Activated CD4-positive, alpha-beta T cell treated with anti-CD3 and anti-CD28 coated beads for 1 hour (primary cell): Measurements from ENCODE around the gene UNC5C.

ENCODE experiments used
- DNase-seq: peaks from one replicate; pipeline ENCODE4 v3.0.0-alpha.2; 2020

The UNC5C gene

DNA sequence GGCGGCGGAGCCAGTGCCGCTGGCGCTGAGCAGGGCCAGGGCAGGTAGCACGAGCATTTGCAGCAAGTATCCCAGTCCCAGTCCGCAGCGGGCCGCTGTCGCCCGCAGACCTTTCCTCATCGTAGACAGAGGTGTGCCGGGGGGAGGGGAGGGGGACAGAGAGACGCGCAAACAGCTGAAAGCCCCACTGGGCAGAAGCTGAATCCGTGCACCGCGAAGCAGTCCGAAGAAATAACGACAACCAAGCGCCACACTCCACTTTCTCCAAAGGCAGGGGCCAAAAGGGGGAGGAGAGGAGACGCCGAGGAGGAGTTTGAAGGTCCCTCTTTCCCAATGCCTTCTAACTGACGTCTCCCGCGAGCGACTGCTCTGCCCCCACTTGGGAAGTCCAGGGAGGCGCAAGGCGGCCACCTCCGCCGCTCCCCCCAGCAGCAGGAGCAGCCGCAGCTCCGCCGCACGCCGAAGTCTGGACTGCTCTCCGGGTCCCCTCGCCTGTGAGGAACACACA is at the start of gene UNC5C:
Gene UNC5C (minus strand): TSS at position 236 of the 508 bp plus-strand sequence.
- DNase-seq = no peak

GRCh38 chr4:95596676-95597075 is 47.9 kb upstream of the UNC5C start:
- DNase-seq = no peak

GRCh38 chr4:95594629-95595028 is 45.9 kb upstream of the UNC5C start:
- DNase-seq = no peak

DNA sequence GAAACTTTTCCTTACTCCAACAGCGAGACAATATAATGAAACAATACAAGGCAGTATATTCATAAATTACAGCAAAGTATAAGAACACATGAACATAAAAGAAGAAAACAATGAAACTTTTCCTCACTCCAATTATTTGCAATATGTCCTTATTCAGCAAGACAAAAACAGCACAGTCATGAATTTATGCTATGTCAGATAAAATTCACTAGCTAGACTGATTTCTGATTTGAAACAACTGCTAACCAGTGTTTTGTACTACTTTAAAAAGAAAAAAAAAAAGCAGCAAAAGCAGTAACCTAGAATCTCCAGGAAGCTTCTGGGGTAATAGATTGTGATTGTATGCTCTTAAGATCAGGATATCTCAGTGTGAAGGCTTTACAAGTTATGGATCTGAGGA is 45.2 kb upstream of the UNC5C start:
- DNase-seq = no peak

GRCh38 chr4:95591278-95591677 is 42.5 kb upstream of the UNC5C start:
- DNase-seq = no peak

GRCh38 chr4:95590615-95591014 is 41.8 kb upstream of the UNC5C start:
- DNase-seq = no peak

DNA sequence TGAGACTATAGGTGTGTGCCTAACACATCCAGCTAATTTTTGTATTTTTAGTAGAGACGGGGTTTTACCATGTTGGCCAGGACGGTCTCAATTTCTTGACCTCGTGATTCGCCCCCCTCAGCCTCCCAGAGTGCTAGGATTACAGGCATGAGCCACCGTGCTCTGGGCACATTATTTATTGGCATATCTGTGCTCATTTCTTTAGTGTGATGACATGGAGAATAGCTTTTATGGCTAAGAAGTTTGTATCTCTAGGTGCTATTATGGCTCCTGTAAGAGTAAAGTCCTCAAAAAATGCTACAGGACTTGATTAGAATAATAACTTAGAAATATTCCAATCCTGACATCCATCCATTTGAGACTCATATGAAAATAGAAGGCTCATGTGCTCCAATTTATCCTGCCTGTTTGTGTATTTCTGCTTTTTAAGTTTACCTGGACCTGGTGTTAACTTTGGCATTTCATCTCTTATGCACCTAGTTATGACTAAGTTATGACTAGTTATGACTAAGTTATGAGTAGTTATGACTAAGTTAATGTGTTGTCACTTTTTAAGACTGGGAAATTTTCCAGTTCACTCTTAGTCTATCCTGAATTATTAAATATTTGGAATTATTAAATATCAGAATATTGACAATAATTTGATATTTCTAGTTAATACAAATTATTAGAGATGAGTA is 36.4 kb upstream of the UNC5C start:
- no peak for DNase-seq

GRCh38 chr4:95580226-95580625 is 31.5 kb upstream of the UNC5C start:
- DNase-seq = no peak

GRCh38 chr4:95572304-95572991 is 23.7 kb upstream of the UNC5C start:
- DNase-seq = no peak

DNA sequence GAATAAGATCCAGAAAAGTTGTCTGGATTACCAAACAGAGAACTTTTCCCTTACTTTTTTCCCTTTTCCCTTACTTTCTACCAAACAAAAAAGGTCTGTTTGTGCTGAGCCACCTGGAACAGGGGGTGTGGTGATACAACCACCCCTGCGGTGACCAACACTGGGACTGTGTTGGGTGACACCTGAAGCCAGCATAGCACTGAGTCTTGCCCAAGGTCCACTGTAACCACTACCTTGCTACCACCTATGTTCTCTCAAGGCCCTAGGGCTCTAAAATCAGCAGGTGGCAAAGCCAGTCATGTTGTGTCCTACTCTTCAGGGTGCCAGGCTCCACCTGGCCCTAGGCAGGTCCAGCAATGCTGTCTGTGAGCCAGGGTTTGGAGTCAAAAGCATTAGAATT is 22.8 kb upstream of the UNC5C start:
- no peak for DNase-seq

DNA sequence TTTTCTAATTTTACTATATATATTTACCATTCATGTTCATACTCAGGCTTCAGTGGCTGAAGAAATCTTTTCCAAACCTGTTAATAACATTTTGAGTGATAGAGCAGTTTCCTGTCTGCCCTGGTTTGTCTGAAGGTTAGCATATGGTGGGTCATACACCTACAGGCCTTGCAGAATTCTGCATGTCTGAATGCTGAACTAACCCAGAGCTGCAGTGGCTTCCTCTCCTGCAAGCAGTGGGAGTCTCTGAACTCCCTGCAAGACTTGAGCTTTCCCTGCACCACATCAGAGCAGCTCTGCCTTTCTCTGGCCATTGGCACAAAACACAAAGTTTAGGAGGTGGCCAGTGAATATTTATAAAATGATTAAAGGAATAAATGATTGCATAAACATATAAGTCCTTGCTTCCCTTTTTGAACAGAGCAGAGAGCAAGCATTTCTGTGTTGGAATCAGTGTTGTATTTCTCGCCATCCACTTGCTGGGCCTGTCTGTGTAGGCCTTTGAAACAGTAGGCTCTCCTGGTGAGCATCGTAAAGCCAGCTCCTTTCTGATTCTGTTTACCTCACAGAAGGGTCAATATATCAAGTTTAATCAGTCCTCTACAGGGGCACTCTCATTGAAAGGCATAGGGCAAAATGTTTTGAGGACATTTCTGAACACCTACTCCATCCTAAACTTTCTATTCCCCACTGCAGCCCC is 15.0 kb upstream of the UNC5C start:
- DNase-seq = no peak

GRCh38 chr4:95560774-95561173 is 12.0 kb upstream of the UNC5C start:
- no peak for DNase-seq

DNA sequence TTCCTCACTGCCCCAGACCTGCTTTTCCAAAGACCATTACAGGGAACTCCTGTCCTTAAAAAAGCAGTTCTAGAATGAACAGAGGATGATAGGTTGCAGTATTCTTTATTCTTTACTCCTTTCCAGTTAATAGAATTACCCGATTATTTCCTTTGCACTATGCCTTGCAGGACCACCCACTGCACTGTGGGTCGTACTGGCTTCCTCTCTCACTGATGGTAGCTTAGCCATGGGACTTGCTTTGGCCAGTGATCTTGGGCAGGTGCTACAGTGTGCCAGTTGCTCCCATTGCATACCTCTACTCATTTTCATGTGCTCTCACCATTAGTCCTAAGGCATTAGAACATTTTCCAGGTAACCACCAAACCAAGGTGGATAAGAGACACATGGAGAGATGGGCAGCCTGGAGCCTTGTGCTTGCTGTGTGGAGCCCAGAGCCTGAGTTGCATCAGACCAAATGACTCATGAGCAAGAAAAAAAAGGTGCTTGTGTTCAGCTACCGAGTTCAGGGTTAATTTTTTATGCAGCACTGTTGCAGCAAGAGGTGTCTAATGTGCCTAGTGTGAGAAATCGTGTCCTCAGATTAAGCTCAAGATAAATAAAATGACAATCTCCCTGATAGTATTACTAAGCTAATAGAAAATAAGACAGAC is 7.6 kb upstream of the UNC5C start:
- DNase-seq = no peak

DNA sequence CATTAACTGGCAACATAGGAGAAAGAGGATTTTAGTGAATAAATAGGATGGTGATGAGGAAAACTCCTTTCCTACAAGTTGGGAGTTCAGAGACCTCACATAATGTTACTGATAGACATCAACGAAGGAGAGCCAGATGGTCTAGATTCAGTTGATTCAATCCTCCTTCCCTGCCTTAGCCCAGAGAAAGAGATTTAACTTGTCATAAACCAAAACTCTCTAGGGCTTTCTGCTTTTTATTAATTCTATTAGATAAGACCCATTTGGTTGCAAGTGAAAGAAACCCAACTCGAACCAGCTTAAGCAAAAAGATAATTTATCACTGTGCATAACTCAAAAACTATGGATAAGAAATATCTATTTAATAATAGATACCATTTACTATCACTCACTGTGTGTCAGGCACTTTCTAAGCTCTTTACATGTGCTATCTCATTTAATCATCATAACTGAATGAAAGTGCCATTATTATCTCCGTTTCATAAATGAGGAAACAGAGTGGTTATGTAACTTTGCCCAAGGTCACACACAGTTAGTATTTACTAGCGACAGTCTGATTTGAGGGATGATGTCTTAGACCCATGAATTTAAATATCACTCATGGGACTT is 4.3 kb upstream of the UNC5C start:
- DNase-seq = no peak

DNA sequence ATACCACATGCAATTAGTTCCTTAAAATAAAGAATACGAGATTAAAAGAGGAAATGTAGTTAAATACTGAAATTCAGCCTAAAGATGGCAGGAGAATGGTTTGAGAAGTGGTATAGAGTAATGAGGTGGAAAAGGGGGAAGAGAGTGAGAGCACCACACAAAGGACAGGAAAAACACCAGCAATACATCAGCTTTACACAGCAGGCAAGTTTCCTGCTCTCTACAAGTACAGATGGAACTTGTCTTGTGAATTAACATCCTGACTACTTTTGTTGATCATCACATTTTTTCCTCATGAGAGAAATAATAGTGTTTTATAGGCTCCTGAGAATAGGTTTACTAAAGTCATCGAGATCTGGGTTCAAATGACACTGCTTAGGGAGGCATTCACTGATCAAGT is 2.9 kb upstream of the UNC5C start:
- DNase-seq = no peak

GRCh38 chr4:95550115-95550987 is 1.6 kb upstream of the UNC5C start:
- DNase-seq = no peak

GRCh38 chr4:95549246-95550114 is 707 bp upstream of the UNC5C start:
- DNase-seq = no peak

DNA sequence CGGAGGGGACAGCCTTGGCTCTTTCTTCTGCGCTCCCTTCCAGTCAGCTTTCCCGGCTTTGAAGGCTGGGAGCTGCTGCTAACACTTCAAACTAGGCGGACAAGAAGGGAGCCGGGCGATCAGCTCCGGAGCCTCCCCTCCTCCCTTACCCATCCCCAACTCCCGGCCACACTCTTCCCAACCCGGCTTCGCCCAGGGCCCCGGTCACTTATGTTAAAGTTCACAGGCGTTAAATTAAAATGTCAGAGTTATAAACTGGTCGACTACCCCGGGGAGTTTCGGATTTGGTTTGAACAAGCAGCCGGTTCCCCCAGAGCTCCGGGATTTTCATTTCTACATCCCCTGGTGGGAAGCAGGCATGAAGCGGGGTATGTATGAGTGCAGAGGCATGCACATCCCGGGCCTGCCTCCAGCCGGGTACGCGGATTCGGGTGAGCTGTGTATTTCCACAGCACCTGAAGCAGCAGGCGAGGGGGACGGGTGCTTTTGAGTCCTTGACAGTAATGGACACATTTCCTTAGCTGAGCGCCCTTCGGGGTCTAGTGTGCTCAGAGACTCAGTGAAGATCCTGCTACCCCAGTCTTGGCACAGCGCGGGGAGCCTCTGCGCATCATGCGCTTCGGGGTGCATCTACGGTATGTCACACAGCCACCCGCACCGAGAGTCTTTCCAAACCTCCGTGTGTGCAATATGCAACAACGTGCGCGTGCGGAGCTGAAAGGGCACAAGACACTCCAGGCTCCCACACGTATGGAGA is 880 bp downstream of the UNC5C start:
- DNase-seq = no peak

GRCh38 chr4:95546866-95547714 is 1.7 kb downstream of the UNC5C start:
- DNase-seq = no peak
